HepG2 (cell line): ENCODE data around the gene DCTN3. TPM values are rescaled to one million over a fixed set of nuclear protein-coding genes. Genes with fewer than 3 reads are reported as not detected.

ENCODE experiments used
- ATAC-seq: fragments of 200-7000 bp; cut with Tn5 transposase; 3 replicates; pipeline ENCODE4 v1.9.1; 2020; ENCODE audit warnings: mild to moderate bottlenecking, moderate library complexity
- BruUV-seq: library from RNA; stranded (reverse); fragments of 400-500 nt; replicated peaks from 2 replicates; lab custom pipeline; 2021; lab: Mats Ljungman, UMichigan
- CTCF ChIA-PET: fragments of 300-600 bp; formaldehyde crosslinking; extraction: SDS; loops from one replicate; lab custom pipeline; 2021; ENCODE audit warnings: low total read pairs, inconsistent platforms, low intra/inter-chr PET ratio; lab: Yijun Ruan, JAX
- POLR2A ChIA-PET: fragments of 350-600 bp; sonication (Branson Sonifier 250); formaldehyde crosslinking; loops from one replicate; lab custom pipeline; 2020; ENCODE audit warnings: antibody characterized with exemption, inconsistent platforms; lab: Yijun Ruan, JAX
- DNase-seq: peaks from one replicate; pipeline ENCODE4 v3.0.0-alpha.2; 2015; ENCODE audit warnings: low spot score
- FAIRE-seq: peaks from 3 replicates; lab custom pipeline; 2011; peaks lifted over from hg19 to GRCh38; lab: Jason Lieb, UNC
- H2AFZ ChIP-seq: one replicate; pipeline ENCODE4 v1.6.1; 2011; ENCODE audit warnings: low read length, inconsistent platforms
- H3K27ac ChIP-seq: fragments of 300-600 bp; 3 replicates; pipeline ENCODE4 v1.8.0; 2011; ENCODE audit warnings: mixed run types, mild to moderate bottlenecking, mixed read lengths, low read length, inconsistent platforms; ENCODE audit not compliant: insufficient read depth; ENCODE audit errors: extremely low read length
- H3K27me3 ChIP-seq, 2 experiments: fragments of 200-600 bp in 1 of 2; 2 replicates in 1 of 2; 3 replicates in 1 of 2; pipeline versions ENCODE4 v1.6.0 to v1.8.0; 2011; ENCODE audit warnings: low read length in 2 of 2, mild to moderate bottlenecking in 2 of 2, moderate library complexity in 2 of 2, inconsistent platforms in 1 of 2; ENCODE audit not compliant: insufficient read depth in 2 of 2, control insufficient read depth in 1 of 2
- H3K36me3 ChIP-seq, 2 experiments: fragments of 200-600 bp in 1 of 2; replicated peaks in 1 of 2; 2 replicates in 1 of 2; 3 replicates in 1 of 2; pipeline versions ENCODE4 v1.5.1 to v1.8.0; 2011; ENCODE audit warnings: low read length in 2 of 2, inconsistent platforms in 1 of 2; ENCODE audit not compliant: insufficient read depth in 2 of 2, control insufficient read depth in 1 of 2
- H3K4me1 ChIP-seq: 2 replicates; pipeline ENCODE4 v1.5.1; 2012; ENCODE audit warnings: low read length, inconsistent platforms; ENCODE audit not compliant: insufficient read depth
- H3K4me2 ChIP-seq: 2 replicates; pipeline ENCODE4 v1.6.0; 2011; ENCODE audit warnings: low read depth, low read length, inconsistent platforms
- H3K4me3 ChIP-seq, 3 experiments: fragments of 200-600 bp in 1 of 3; sonication (generic), shearing (Covaris generic) in 1 of 3; replicated peaks in 1 of 3; 2 replicates each; pipeline ENCODE4 v1.5.1; 2011 to 2016; ENCODE audit warnings: low read length in 3 of 3, inconsistent platforms in 2 of 3, low read depth in 2 of 3, mild to moderate bottlenecking in 2 of 3, control low read depth in 1 of 3, mixed read lengths in 1 of 3; ENCODE audit not compliant: insufficient read depth in 1 of 3
- H3K79me2 ChIP-seq: one replicate; pipeline ENCODE4 v1.6.1; 2011; ENCODE audit warnings: low read length, inconsistent platforms; ENCODE audit not compliant: insufficient read depth
- H3K9ac ChIP-seq: 2 replicates; pipeline ENCODE4 v1.6.0; 2011; ENCODE audit warnings: mild to moderate bottlenecking, low read depth, low read length, inconsistent platforms; ENCODE audit not compliant: insufficient read depth
- H3K9me3 ChIP-seq: 2 replicates; pipeline ENCODE4 v1.5.1; 2012; ENCODE audit warnings: mild to moderate bottlenecking, low read length
- H4K20me1 ChIP-seq: 2 replicates; pipeline ENCODE4 v1.6.0; 2011; ENCODE audit warnings: inconsistent platforms, mild to moderate bottlenecking, low read length, moderate library complexity; ENCODE audit not compliant: insufficient read depth
- ATM ChIP-seq: fragments of 450-650 bp; IDR thresholded peaks from 2 replicates; pipeline ENCODE4 v1.7.1; 2017; ENCODE audit warnings: mild to moderate bottlenecking, borderline replicate concordance
- HOXA7 ChIP-seq: sonication (generic); formaldehyde crosslinking; IDR thresholded peaks from 2 replicates; pipeline ENCODE4 v1.8.1; 2022; ENCODE audit warnings: mild to moderate bottlenecking, missing genetic modification reagents, moderate library complexity
- IRF1 ChIP-seq: sonication (generic); formaldehyde crosslinking; IDR thresholded peaks from 2 replicates; pipeline ENCODE4 v1.4.0; 2020; ENCODE audit warnings: low read depth, mild to moderate bottlenecking, missing genetic modification reagents
- NCOA2 ChIP-seq: sonication (generic); formaldehyde crosslinking; IDR thresholded peaks from 2 replicates; pipeline ENCODE4 v1.8.0; 2022; ENCODE audit warnings: inconsistent platforms
- NFATC3 ChIP-seq: sonication (generic); formaldehyde crosslinking; IDR thresholded peaks from 2 replicates; pipeline ENCODE4 v1.5.1; 2020; ENCODE audit warnings: mild to moderate bottlenecking, missing genetic modification reagents
- SMYD3 ChIP-seq: sonication (generic); formaldehyde crosslinking; IDR thresholded peaks from 2 replicates; pipeline ENCODE4 v1.8.1; 2023; ENCODE audit warnings: mild to moderate bottlenecking, missing genetic modification reagents
- TRAFD1 ChIP-seq: sonication (generic); formaldehyde crosslinking; IDR thresholded peaks from 2 replicates; pipeline ENCODE4 v1.5.1; 2020; ENCODE audit warnings: missing genetic modification reagents, mild to moderate bottlenecking, borderline replicate concordance
- YY1 ChIP-seq: IDR thresholded peaks from 2 replicates; pipeline ENCODE4 v1.6.1; 2011; ENCODE audit warnings: low read length, low read depth, moderate library complexity, mild to moderate bottlenecking; ENCODE audit not compliant: insufficient read depth, insufficient replicate concordance
- ZBTB46 ChIP-seq: sonication (generic); formaldehyde crosslinking; IDR thresholded peaks from 2 replicates; pipeline ENCODE4 v1.4.0; 2020; ENCODE audit warnings: mild to moderate bottlenecking, missing genetic modification reagents, borderline replicate concordance
- ZNF30 ChIP-seq: sonication (generic); formaldehyde crosslinking; IDR thresholded peaks from 2 replicates; pipeline ENCODE4 v1.5.0; 2020; ENCODE audit warnings: mild to moderate bottlenecking, missing genetic modification reagents
- ZNF678 ChIP-seq: sonication (generic); formaldehyde crosslinking; IDR thresholded peaks from 2 replicates; pipeline ENCODE4 v1.4.0; 2020; ENCODE audit warnings: mild to moderate bottlenecking, missing genetic modification reagents
- ZSCAN29 ChIP-seq: sonication (generic); formaldehyde crosslinking; conservative IDR thresholded peaks from 2 replicates; pipeline ENCODE4 v1.4.0; 2020; ENCODE audit warnings: mild to moderate bottlenecking, missing genetic modification reagents
- WGBS: methylation state at CpG from one replicate; pipeline ENCODE4 v1.1.6; 2017; ENCODE audit warnings: low lambda C conversion rate; 5-methylcytosine and 5-hydroxymethylcytosine counted together
- in situ Hi-C: cut with HindIII; loops from 2 replicates; pipeline ENCODE4 v1.10.0; 2017; ENCODE audit warnings: low pct_unique_long_range_greater_than_20kb; ENCODE audit not compliant: extremely low pct_ligation_motif_present
- intact Hi-C: fragments of 100-400 bp; cut with micrococcal nuclease; formaldehyde crosslinking; loops from one replicate; pipeline ENCODE4 v1.10.0; 2022; ENCODE audit not compliant: unreplicated experiment
- polyA plus RNA-seq, 8 experiments: library from polyadenylated mRNA; depleted of rRNA in 3 of 8; stranded (reverse) in 7 of 8; unstranded in 1 of 8; fragments of >200 nt; fragmentation: Illumina TruSeq in 4 of 8; extraction: Trizol in 4 of 8; gene quantifications; 2 replicates each; pipeline versions ENCODE4 v1.2.1 to v1.2.3, GENCODE V29; 2011 to 2016; ENCODE audit warnings: low read depth in 4 of 8, missing spikeins in 1 of 8, mixed read lengths in 1 of 8; ENCODE audit not compliant: insufficient read depth in 1 of 8
- total RNA-seq, 5 experiments: library from RNA; depleted of rRNA; stranded (reverse); fragments of >200 nt; fragmentation: Illumina TruSeq; extraction: Trizol; gene quantifications; 2 replicates each; pipeline ENCODE4 v1.2.3, GENCODE V29; 2016; ENCODE audit warnings: low read depth in 1 of 5

The DCTN3 gene
- total and polyA plus RNA-seq, 2 of the 13 experiments (the other 11 are each of a cell fraction or from before 2014, with no cell fraction given), result 27.4 to 34.5 TPM

GRCh38 chr9:34601937-34602573, 18.2 kb downstream of the DCTN3 start:
- H3K27ac ChIP-seq, result no peak overlapping the region
- no peak overlapping the region for H3K9ac ChIP-seq
- POLR2A ChIA-PET, result no interaction called here
- no peaks in the 10 kb centered on the region for H3K79me2 ChIP-seq
- no peaks in the 10 kb centered on the region for H3K27me3 ChIP-seq
- peaks cover 7% of the 10 kb centered on the region for H3K4me1 ChIP-seq
- H3K4me3 ChIP-seq, result no peak overlapping the region
- FAIRE-seq, result no peak
- no peak overlapping the region for H2AFZ ChIP-seq
- intact Hi-C loops (loop anchor here (5.0 kb wide), 1 partner anchor 270 kb away; no protein-coding TSS in a partner anchor), in situ Hi-C loops (loop anchor here (5.0 kb wide), 1 partner anchor 160 kb away; no protein-coding TSS in a partner anchor)
- no peaks in the 10 kb centered on the region for H3K36me3 ChIP-seq
- no peak for ATAC-seq
- no peaks in the 10 kb centered on the region for H4K20me1 ChIP-seq
- no peak overlapping the region for H3K4me2 ChIP-seq
- under 1% methylated on average over 6 of the region's 6 CpGs for WGBS
- DNase-seq, result no peak
- TF ChIP-seq ZNF30 (CRISPR knock-in tag) (no peak), IRF1 (CRISPR knock-in tag) (no peak)
- CTCF ChIA-PET, result interaction anchor here (1.1 to 1.6 kb wide), 2 partner anchors 10 to 55 kb away, joined by 3 to 6 read pairs; no protein-coding TSS in a partner anchor
- no peaks in the 10 kb centered on the region for H3K9me3 ChIP-seq
- no TSS peak for BruUV-seq

- no peak overlapping the region for H2AFZ ChIP-seq
- H3K27me3 ChIP-seq, result no peaks in the 10 kb centered on the region
- intact Hi-C loops (loop anchor here (5.0 kb wide), 1 partner anchor 269 kb away; no protein-coding TSS in a partner anchor), in situ Hi-C loops (loop anchor here (5.0 kb wide), 1 partner anchor 159 kb away; no protein-coding TSS in a partner anchor)
- ChIA-PET POLR2A (no interaction called here), CTCF (interaction anchor here (1.6 kb wide), 1 partner anchor 9 kb away, joined by 6 read pairs; no protein-coding TSS in a partner anchor)
- no peaks in the 10 kb centered on the region for H3K9me3 ChIP-seq
- no peaks in the 10 kb centered on the region for H4K20me1 ChIP-seq
- TF ChIP-seq YY1 (no peak), SMYD3 (CRISPR knock-in tag) (no peak), TRAFD1 (CRISPR knock-in tag) (no peak), ZBTB46 (CRISPR knock-in tag) (no peak), HOXA7 (CRISPR knock-in tag) (no peak), ATM (no peak), NCOA2 (CRISPR knock-in tag) (no peak), ZNF678 (CRISPR knock-in tag) (no peak), ZSCAN29 (CRISPR knock-in tag) (no peak), NFATC3 (CRISPR knock-in tag) (no peak)
- H3K4me2 ChIP-seq, result no peak overlapping the region
- H3K27ac ChIP-seq, result no peak overlapping the region
- ATAC-seq (no peak), FAIRE-seq (no peak), DNase-seq (no peak)
- H3K36me3 ChIP-seq, result no peaks in the 10 kb centered on the region
- no peak overlapping the region for H3K9ac ChIP-seq
- WGBS, result no CpG with 5 or more reads among the region's 1 CpG
- BruUV-seq, result no TSS peak
- no peaks in the 10 kb centered on the region for H3K79me2 ChIP-seq
- no peaks in the 10 kb centered on the region for H3K4me1 ChIP-seq
- no peak overlapping the region for H3K4me3 ChIP-seq
Observed at GRCh38 chr9:34600908-34601307, 19.4 kb downstream of the DCTN3 start.
